ENCODE data around the gene TGIF2. TPM values are rescaled to one million over a fixed set of nuclear protein-coding genes. Genes with fewer than 3 reads are reported as not detected.
A peak's percentile ranks its signal among the peaks of the same experiment; 100 is the strongest.

Gene TGIF2
- total RNA-seq (2021; ENCODE audit: unreplicated experiment) (17.1 TPM), Bru-seq, nascent RNA (percentile 68 among the genes with signal in this experiment), BruChase-seq, experiment 1, labeled RNA remaining after a 6-hour chase (percentile 89 among the genes with signal in this experiment), BruChase-seq, experiment 2, labeled RNA remaining after a 2-hour chase (percentile 93 among the genes with signal in this experiment)
- 6.0 and 7.9 TPM in 2 replicates for polyA plus RNA-seq (2012)
- long read RNA-seq, transcript TGIF2-201 (3 exons, 3,406 nt), result major isoform, 13 of 32 reads
- long read RNA-seq, partial matches to known transcripts, result 10 of 32 reads
- long read RNA-seq, other reads (novel, unspliced or antisense), result 5 of 32 reads

GRCh38 chr20:36573103-36573797, at the start of gene TGIF2:
TGIF2 (plus strand) TSS chr20:36573597; CDS start chr20:36578775, 5,178 bp downstream.
- ChIA-PET RAD21 (ENCODE audit: low non-redundant PET in 1 of 2, low total read pairs in 2 of 2, uncharacterized antibody in 2 of 2, unreplicated experiment in 2 of 2) (interaction anchor here in 1 of 2 experiments (0.6 kb wide), 2 partner anchors 13 to 15 kb away, joined by 4 to 5 read pairs; no protein-coding TSS in a partner anchor), CTCF (interaction anchor here (0.7 to 1.1 kb wide), 2 partner anchors 32 to 349 kb away, joined by 4 to 6 read pairs; partner anchors contain the start of gene RAB5IF), POLR2A (interaction anchor here (0.7 to 1.2 kb wide), 2 partner anchors 31 to 32 kb away, joined by 3 read pairs; no protein-coding TSS in a partner anchor)
- H3K9ac ChIP-seq (ENCODE audit: low read length), result peak within 1 kb of the TSS; percentile 82
- no peaks in the 10 kb centered on the region for H3K9me2 ChIP-seq (ENCODE audit: insufficient read depth)
- H3K27ac ChIP-seq (ENCODE audit: low read depth, low read length), result peak within 1 kb of the TSS; percentile 68
- H4K20me1 ChIP-seq (ENCODE audit: insufficient read depth), result no peaks in the 10 kb centered on the region
- ATAC-seq (peak; percentile 78), DNase-seq (ENCODE audit: low read depth, low spot score) (peak; percentile 34)
- H3K9me3 ChIP-seq (ENCODE audit: control insufficient read depth in 1 of 2, insufficient read depth in 1 of 2, low read depth in 1 of 2, low read length in 2 of 2), result no peaks in the 10 kb centered on the region
- H3K4me1 ChIP-seq (ENCODE audit: control insufficient read depth in 1 of 2, insufficient read depth in 2 of 2, low read length in 2 of 2), result peaks cover 21 to 36% of the 10 kb centered on the region in 2 experiments
- H3K4me3 ChIP-seq (replicated peaks in 1 of 2; ENCODE audit: low read depth in 1 of 2, low read length in 2 of 2), result peak within 1 kb of the TSS; percentile 72 to 79
- intact Hi-C loops (cut with micrococcal nuclease), result no loop called here
- BruUV-seq (replicated peaks), result no TSS peak
- H3K79me2 ChIP-seq (ENCODE audit: insufficient read depth, low read length), result peaks cover 16% of the 10 kb centered on the region
- peak within 1 kb of the TSS; percentile 100 for H3K4me2 ChIP-seq (ENCODE audit: low read length)
- H2AFZ ChIP-seq (ENCODE audit: low read depth, low read length, poor library complexity, severe bottlenecking), result peak within 1 kb of the TSS; percentile 71
- H3K27me3 ChIP-seq (ENCODE audit: insufficient read depth, low read length), result no peaks in the 10 kb centered on the region
- H3K36me3 ChIP-seq (ENCODE audit: control insufficient read depth in 1 of 2, insufficient read depth in 2 of 2, low read length in 2 of 2), result no peaks in the 10 kb centered on the region
- TF ChIP-seq ELF1 (IDR thresholded peaks at IDR 0.05; ENCODE audit: borderline replicate concordance, low read depth), result no peak
- peak; percentile 35; the same call in 1 of the 2 replicates for TF ChIP-seq POLR2AphosphoS5 (IDR thresholded peaks at IDR 0.05; ENCODE audit: low read depth, low read length)
- no peak for TF ChIP-seq JUND (IDR thresholded peaks at IDR 0.05)
- TF ChIP-seq MAX (IDR thresholded peaks at IDR 0.05), result peak; percentile 30; the same call in 1 of the 2 replicates
- TF ChIP-seq RAD21 (IDR thresholded peaks at IDR 0.05; ENCODE audit: low read depth), result no peak
- peak; percentile 36; the same call in 1 of the 2 replicates for TF ChIP-seq ZFX (IDR thresholded peaks at IDR 0.05)
